22Rv1 (cell line): ENCODE results near the gene HEBP1.
A peak's percentile ranks its signal among the peaks of the same experiment; 100 is the strongest.

ENCODE experiments used
- H3K27ac ChIP-seq: fragments of 450-650 bp; 2 replicates; pipeline ENCODE4 v1.5.1; 2017
- ZFX ChIP-seq: fragments of 450-650 bp; IDR thresholded peaks from 2 replicates; pipeline ENCODE4 v1.6.1; 2017; ENCODE audit warnings: antibody characterized with exemption, borderline replicate concordance
- TF ChIP-seq, protein P1 (sequence below): fragments of 450-650 bp; IDR thresholded peaks from 2 replicates; pipeline ENCODE4 v1.5.1; 2017; ENCODE audit warnings: mild to moderate bottlenecking

The HEBP1 gene

DNA sequence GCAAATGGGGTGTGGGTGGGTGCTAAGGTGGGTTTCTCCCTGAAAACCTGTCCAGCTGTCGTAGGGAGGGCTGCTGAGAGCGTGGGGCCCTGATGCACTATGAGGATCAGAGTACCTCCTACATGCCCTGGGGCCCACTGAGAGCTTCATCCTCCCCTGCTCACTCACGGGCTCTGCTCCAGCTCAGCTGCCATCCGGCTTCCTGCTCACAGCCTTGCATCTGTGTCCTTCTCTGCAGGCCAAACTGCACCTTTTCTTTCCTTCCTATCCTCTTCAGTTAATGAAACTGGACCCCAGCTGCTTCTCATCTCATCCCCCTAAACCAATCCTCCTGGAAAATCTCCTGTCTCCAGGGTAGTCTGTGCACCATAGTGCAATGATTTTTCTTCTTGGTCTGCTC is 25.9 kb downstream of the HEBP1 start:
- TF ChIP-seq, protein P1, sequence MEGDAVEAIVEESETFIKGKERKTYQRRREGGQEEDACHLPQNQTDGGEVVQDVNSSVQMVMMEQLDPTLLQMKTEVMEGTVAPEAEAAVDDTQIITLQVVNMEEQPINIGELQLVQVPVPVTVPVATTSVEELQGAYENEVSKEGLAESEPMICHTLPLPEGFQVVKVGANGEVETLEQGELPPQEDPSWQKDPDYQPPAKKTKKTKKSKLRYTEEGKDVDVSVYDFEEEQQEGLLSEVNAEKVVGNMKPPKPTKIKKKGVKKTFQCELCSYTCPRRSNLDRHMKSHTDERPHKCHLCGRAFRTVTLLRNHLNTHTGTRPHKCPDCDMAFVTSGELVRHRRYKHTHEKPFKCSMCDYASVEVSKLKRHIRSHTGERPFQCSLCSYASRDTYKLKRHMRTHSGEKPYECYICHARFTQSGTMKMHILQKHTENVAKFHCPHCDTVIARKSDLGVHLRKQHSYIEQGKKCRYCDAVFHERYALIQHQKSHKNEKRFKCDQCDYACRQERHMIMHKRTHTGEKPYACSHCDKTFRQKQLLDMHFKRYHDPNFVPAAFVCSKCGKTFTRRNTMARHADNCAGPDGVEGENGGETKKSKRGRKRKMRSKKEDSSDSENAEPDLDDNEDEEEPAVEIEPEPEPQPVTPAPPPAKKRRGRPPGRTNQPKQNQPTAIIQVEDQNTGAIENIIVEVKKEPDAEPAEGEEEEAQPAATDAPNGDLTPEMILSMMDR: no peak
- no peak for TF ChIP-seq ZFX
- no peak overlapping the region for H3K27ac ChIP-seq

DNA sequence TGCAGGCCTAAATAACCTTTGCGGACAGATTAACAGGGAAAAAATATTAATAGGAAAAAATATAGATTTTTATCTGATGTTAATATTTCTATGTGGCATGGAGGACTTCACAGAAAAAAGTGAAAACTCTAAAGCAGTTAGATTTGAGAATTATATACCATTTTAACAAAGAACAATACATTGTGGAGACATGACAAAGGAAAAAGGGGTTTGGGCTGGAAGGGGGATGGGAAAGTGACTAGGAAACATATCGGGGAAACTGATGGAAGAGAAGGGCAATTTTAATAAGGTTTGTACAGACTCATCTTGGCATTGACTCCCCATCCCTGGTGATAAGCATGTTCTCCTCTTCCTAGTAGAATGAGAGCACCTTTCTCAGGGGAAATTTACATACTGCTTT is 27.0 kb downstream of the HEBP1 start:
- TF ChIP-seq, protein P1: no peak
- TF ChIP-seq ZFX: no peak
- no peak overlapping the region for H3K27ac ChIP-seq

DNA sequence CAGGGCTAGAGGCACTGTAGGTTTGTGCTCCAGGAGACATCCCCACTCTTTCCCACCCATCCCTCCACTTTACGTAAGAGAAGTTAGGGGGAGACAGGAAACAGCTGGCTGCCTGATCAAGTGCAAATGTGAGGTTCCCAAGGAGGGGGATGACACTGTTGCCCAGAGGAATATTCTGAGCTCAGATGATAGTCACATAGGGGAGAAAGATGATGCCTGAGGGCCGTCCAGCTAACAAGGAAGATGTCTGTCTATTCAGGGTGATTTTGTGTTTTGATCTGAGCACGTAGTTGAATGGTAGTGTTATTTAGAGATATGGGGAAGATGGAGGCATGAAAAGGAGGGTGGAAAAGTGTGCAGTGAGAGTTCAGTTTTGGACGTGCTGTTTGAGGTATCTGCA is 34.2 kb downstream of the HEBP1 start:
- H3K27ac ChIP-seq: no peak overlapping the region
- no peak for TF ChIP-seq ZFX
- TF ChIP-seq, protein P1: no peak

DNA sequence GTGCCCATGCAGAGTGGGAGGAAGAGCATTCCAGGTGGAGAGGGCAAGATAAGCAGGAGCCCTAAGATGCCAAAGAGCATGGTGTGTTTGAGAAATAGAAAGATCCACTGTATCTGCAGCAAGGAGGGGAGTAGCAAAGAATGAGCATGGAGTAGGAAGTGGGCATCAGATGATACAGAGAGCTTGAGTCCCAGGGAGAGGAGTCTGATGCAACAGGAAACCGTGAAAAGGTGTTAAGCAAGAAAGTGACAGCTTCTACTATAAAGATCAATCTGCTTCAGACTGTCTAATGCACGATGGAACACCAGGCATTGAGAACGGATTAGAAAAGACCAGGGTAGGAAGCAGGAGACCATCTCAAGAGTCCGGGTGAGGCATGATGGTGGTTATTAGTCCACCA is 35.8 kb downstream of the HEBP1 start:
- no peak overlapping the region for H3K27ac ChIP-seq
- TF ChIP-seq, protein P1: no peak
- no peak for TF ChIP-seq ZFX

DNA sequence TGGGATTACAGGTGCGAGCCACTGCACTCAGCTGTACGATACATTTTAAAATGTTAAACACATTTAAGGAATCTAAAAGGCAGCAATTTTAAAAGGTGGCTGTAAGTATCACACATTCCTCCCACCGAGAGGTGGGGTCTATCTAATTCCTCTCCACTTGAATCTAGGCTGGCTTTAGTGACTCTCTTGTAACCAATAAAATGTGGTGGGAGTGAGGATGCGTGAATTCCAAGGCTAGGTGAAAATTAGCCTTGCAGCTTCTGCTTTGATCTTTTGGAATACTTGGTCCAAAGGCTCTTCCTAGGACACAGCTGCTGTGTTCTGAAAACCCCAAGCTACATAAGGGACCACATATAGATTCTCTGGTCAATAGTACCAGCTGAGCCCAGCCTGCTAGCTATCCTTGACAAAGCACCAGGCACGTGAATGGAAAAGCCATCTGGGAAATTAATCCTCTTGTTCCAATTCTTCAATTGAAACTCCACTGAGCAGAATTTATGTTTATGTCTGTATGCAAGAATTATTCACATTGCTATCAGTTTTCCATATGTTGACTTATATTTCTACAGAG is 39.3 kb downstream of the HEBP1 start:
- TF ChIP-seq ZFX: no peak
- TF ChIP-seq, protein P1: no peak

DNA sequence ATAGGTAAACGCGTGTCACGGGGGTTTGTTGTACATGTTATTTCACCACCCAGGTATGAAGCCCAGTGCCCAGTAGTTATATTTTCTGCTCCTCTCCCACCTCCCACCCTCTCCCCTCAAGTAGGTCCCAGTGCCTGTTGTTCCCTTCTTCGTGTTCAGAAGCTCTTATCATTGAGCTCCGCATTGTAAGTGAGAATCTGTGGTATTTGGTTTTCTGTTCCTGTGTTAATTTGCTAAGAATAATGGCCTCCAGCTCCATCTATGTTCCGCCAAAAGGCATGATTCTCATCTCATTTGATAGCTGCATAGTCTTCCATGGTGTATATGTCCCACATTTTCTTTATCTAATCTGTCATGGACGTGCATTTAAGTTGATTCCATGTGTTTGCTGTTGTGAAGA is 41.2 kb downstream of the HEBP1 start:
- TF ChIP-seq, protein P1: no peak
- no peak for TF ChIP-seq ZFX
- no peak overlapping the region for H3K27ac ChIP-seq

More for the DNA sequence above, 39.3 kb downstream of the HEBP1 start:
- H3K27ac ChIP-seq: no peak overlapping the region

DNA sequence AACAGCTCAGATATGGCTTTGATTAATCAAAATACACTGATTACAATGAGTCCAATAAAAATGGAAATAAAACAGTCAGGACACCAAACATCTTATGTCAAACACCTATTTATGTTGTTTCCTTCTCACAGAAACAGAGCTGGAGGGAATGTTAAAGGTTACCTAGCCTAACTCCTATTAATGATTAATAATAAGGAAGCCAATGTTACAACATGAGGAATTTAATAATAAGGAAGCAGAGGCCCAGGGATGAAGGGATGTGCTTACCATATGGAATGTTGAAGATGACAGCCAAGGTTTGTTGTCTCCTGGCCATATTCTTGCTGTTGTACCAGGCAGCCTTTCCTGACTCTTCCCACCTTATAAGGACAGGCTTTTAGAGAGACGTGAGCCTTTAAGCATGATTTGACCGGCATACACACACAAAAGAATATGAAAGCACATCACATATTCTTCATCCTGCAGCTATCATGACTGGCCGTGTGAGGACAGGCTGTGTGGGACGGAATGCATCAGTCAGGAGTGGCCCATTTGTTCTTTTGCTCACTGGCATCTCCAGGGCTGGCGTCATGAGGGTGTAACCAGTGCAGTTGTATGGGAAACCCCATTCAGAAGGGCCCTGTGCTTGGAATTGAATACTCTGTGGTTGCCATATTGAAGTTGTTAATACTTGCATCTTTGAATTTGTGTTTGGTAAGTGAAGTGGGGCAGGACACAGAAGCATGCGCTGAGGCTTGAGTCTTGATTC is 45.0 kb downstream of the HEBP1 start:
- TF ChIP-seq, protein P1: no peak
- no peak for TF ChIP-seq ZFX
- peak overlapping the region; percentile 20; the same call in 1 of the 2 replicates for H3K27ac ChIP-seq
